Activated T-cell treated with anti-CD3 and anti-CD28 coated beads, Interleukin-2, amount 50 U/mL, for 24 hours (primary cell): Measurements from ENCODE around the gene SSBP2.
"Not testable (repeated sequence)": the region's sequence is repeated elsewhere in the genome, so short reads cannot be mapped to it uniquely, and the experiment has no call there.

ENCODE experiments used
- DNase-seq: peaks from one replicate; pipeline ENCODE4 v3.0.0-alpha.2; 2020
- H3K27ac Mint-ChIP-seq: 2 replicates; pipeline ENCODE4 v1.8.0; 2020; ENCODE audit warnings: mild to moderate bottlenecking, mixed read lengths
- H3K27me3 Mint-ChIP-seq: 2 replicates; pipeline ENCODE4 v1.8.0; 2020; ENCODE audit warnings: mixed read lengths
- H3K36me3 Mint-ChIP-seq: 2 replicates; pipeline ENCODE4 v1.8.0; 2020; ENCODE audit warnings: low read depth, mixed read lengths
- H3K4me1 Mint-ChIP-seq: 2 replicates; pipeline ENCODE4 v1.8.0; 2020; ENCODE audit warnings: low read depth, mixed read lengths
- H3K4me3 Mint-ChIP-seq: 2 replicates; pipeline ENCODE4 v1.8.0; 2020; ENCODE audit warnings: mild to moderate bottlenecking, moderate library complexity, mixed read lengths
- H3K9me3 Mint-ChIP-seq: 2 replicates; pipeline ENCODE4 v1.8.0; 2020; ENCODE audit warnings: mixed read lengths

Gene SSBP2

GRCh38 chr5:81513982-81514381 lies 236.9 kb downstream of the SSBP2 start:
- no peak overlapping the region for H3K27ac Mint-ChIP-seq
- H3K9me3 Mint-ChIP-seq: no peaks in the 10 kb centered on the region

GRCh38 chr5:81513473-81513872 lies 237.4 kb downstream of the SSBP2 start:
- Mint-ChIP-seq H3K9me3 (no peaks in the 10 kb centered on the region), H3K27ac (no peak overlapping the region), H3K4me1 (peaks cover 3% of the 10 kb centered on the region), H3K4me3 (no peak overlapping the region), H3K36me3 (no peaks in the 10 kb centered on the region), H3K27me3 (no peaks in the 10 kb centered on the region)
- DNase-seq: no peak

More at GRCh38 chr5:81513982-81514381, 236.9 kb downstream of the SSBP2 start:
- no peaks in the 10 kb centered on the region for H3K36me3 Mint-ChIP-seq
- no peak overlapping the region for H3K4me3 Mint-ChIP-seq
- H3K4me1 Mint-ChIP-seq: peaks cover 3% of the 10 kb centered on the region
- DNase-seq: no peak
- H3K27me3 Mint-ChIP-seq: no peaks in the 10 kb centered on the region

DNA sequence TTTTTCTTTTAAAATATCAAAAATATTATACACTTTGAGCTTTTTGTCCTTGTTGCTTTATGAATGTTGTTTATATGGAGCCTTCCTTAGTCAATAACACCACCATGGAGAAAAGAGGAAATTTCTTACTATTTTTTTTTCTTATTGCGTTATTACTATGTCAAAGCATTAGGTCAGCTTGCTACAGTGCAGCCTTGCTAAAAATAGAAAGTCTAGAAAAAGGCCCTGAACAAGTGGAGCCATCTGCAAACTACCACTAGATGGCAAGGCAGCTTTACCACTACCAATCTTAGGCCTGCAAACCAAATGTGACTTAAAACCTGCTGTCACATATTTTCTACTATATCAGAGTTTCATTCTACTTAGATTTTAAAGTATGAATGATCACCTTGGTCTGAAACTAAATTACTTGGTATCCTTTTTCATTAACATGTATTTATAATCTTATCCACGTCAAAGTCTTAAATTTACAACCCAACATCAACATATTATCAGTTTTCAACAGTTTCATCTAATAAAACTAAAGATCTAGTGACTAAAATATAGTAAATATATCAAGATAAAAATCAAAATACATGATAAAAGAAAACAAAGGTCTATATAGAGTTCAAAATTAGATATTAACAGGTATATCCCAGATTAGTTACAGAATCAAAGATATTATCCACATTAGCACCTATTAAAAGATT lies 243.9 kb downstream of the SSBP2 start:
- Mint-ChIP-seq H3K9me3 (no peaks in the 10 kb centered on the region), H3K27ac (no peak overlapping the region), H3K36me3 (peaks cover 5% of the 10 kb centered on the region), H3K4me1 (peaks cover 1% of the 10 kb centered on the region), H3K27me3 (no peaks in the 10 kb centered on the region), H3K4me3 (no peak overlapping the region)
- DNase-seq: no peak

DNA sequence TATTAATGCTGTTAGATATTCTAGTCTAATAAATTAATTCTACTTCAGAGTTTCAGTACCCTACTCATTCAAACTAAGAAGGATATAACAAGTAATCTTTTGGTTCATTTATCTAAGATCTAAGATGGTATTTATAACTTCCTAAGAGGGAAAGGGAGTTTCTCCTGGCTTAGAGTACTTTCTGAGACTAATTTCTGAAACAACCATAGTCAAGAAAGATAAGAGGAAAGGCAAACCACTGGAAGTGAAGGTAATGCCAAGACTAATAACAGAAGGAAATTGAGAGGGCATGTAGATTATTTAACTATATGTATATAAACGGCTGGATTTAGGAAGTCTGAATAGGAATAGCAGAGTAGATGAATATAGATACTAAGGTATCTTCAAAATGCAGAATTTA lies 244.5 kb downstream of the SSBP2 start:
- H3K4me1 Mint-ChIP-seq: peaks cover 1% of the 10 kb centered on the region
- no peaks in the 10 kb centered on the region for H3K9me3 Mint-ChIP-seq
- H3K36me3 Mint-ChIP-seq: peaks cover 5% of the 10 kb centered on the region
- H3K27ac Mint-ChIP-seq: no peak overlapping the region
- H3K27me3 Mint-ChIP-seq: no peaks in the 10 kb centered on the region
- no peak overlapping the region for H3K4me3 Mint-ChIP-seq
- DNase-seq: no peak

DNA sequence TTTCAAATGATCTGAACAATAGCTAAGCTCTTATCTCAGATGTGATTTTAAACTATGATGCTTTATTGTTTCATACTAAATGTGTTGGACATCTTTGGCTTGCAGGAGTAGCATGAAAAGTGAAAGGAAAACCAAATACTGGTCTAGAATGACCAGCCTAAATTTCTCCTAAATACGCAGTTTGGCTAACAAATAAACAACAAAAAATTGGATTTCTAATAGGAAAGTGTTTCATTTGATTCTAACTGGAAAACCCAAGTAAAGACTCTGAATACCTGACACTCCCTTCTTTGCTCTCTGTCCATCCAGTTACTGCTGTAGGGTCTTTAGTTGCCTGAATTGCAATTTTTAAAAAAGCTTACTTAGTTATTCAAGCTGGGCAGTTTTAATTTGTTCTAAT lies 245.2 kb downstream of the SSBP2 start:
- no peaks in the 10 kb centered on the region for H3K9me3 Mint-ChIP-seq
- H3K36me3 Mint-ChIP-seq: peaks cover 5% of the 10 kb centered on the region
- no peaks in the 10 kb centered on the region for H3K27me3 Mint-ChIP-seq
- DNase-seq: no peak
- no peak overlapping the region for H3K27ac Mint-ChIP-seq
- H3K4me1 Mint-ChIP-seq: peaks cover 1% of the 10 kb centered on the region
- H3K4me3 Mint-ChIP-seq: no peak overlapping the region

- H3K36me3 Mint-ChIP-seq, H3K27me3 Mint-ChIP-seq, H3K9me3 Mint-ChIP-seq, H3K27ac Mint-ChIP-seq, DNase-seq, H3K4me3 Mint-ChIP-seq, H3K4me1 Mint-ChIP-seq: not testable (repeated sequence)
Measured at GRCh38 chr5:81503602-81504001, 247.3 kb downstream of the SSBP2 start.

- Mint-ChIP-seq H3K27me3 (no peaks in the 10 kb centered on the region), H3K27ac (no peak overlapping the region), H3K4me3 (no peak overlapping the region), H3K9me3 (no peaks in the 10 kb centered on the region), H3K4me1 (no peaks in the 10 kb centered on the region), H3K36me3 (peaks cover 2% of the 10 kb centered on the region)
- DNase-seq: no peak
Measured at GRCh38 chr5:81495286-81495685, 255.6 kb downstream of the SSBP2 start.

- Mint-ChIP-seq H3K4me1 (no peaks in the 10 kb centered on the region), H3K27ac (no peak overlapping the region), H3K4me3 (no peak overlapping the region), H3K36me3 (peaks cover 4% of the 10 kb centered on the region), H3K9me3 (no peaks in the 10 kb centered on the region), H3K27me3 (no peaks in the 10 kb centered on the region)
- DNase-seq: no peak
Measured at GRCh38 chr5:81488862-81489261, 262.0 kb downstream of the SSBP2 start.

- Mint-ChIP-seq H3K9me3 (no peaks in the 10 kb centered on the region), H3K4me3 (no peak overlapping the region), H3K27me3 (no peaks in the 10 kb centered on the region), H3K27ac (no peak overlapping the region), H3K4me1 (no peaks in the 10 kb centered on the region), H3K36me3 (peaks cover 4% of the 10 kb centered on the region)
- no peak for DNase-seq
Measured at GRCh38 chr5:81486711-81487110, 264.2 kb downstream of the SSBP2 start.

DNA sequence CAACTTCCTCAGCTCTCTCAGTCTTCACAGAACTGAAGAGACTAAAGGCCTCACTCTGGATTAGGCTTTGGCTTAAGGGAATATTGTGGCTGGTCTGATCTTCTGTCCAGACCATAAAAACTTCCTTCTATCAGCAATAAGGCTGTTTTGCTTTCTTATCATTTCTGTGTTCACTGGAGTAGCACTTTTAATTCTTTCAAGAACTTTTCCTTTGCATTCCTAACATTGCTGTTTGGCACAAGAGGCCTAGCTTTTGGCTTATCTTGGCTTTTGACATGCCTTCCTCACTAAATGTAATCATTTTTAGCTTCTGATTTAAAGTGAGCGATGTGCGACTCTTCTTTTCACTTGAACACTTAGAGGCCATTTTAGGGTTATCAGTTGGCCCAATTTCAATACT lies 268.3 kb downstream of the SSBP2 start:
- Mint-ChIP-seq H3K9me3 (no peaks in the 10 kb centered on the region), H3K4me3 (no peak overlapping the region), H3K36me3 (peaks cover 3% of the 10 kb centered on the region), H3K27me3 (no peaks in the 10 kb centered on the region), H3K27ac (no peak overlapping the region), H3K4me1 (no peaks in the 10 kb centered on the region)
- DNase-seq: no peak

GRCh38 chr5:81473395-81473794 lies 277.5 kb downstream of the SSBP2 start:
- not testable (repeated sequence) for H3K4me3 Mint-ChIP-seq, H3K27ac Mint-ChIP-seq, H3K9me3 Mint-ChIP-seq, H3K27me3 Mint-ChIP-seq, DNase-seq, H3K4me1 Mint-ChIP-seq
- peaks cover 14% of the 10 kb centered on the region for H3K36me3 Mint-ChIP-seq

DNA sequence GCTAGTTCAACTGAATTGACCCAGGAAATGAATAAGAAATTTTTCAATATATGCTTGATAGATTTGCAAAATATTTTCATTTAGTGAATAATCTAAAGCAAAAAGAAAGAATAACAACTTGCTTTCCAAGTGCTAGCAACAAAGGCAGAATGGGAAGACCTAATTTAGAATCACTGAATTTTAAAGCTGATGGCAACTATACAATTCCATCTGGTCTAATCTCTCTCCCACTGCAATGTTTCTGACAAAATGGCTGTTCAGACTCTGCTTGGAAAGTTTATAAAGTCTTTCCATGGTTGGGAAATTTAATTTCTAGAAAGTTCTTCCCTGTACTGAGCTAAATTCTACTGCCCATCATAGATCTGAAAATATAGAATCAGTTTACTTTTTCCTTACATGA lies 281.2 kb downstream of the SSBP2 start:
- DNase-seq: no peak
- H3K27ac Mint-ChIP-seq: no peak overlapping the region
- no peak overlapping the region for H3K4me3 Mint-ChIP-seq
- peaks cover 20% of the 10 kb centered on the region for H3K36me3 Mint-ChIP-seq
- H3K4me1 Mint-ChIP-seq: no peaks in the 10 kb centered on the region
- no peaks in the 10 kb centered on the region for H3K27me3 Mint-ChIP-seq
- H3K9me3 Mint-ChIP-seq: no peaks in the 10 kb centered on the region

- H3K9me3 Mint-ChIP-seq: no peaks in the 10 kb centered on the region
- H3K27me3 Mint-ChIP-seq: no peaks in the 10 kb centered on the region
- H3K36me3 Mint-ChIP-seq: peaks cover 10% of the 10 kb centered on the region
- no peak for DNase-seq
- no peaks in the 10 kb centered on the region for H3K4me1 Mint-ChIP-seq
- H3K27ac Mint-ChIP-seq: no peak overlapping the region
- no peak overlapping the region for H3K4me3 Mint-ChIP-seq
Measured at GRCh38 chr5:81450940-81451339, 300.0 kb downstream of the SSBP2 start.

DNA sequence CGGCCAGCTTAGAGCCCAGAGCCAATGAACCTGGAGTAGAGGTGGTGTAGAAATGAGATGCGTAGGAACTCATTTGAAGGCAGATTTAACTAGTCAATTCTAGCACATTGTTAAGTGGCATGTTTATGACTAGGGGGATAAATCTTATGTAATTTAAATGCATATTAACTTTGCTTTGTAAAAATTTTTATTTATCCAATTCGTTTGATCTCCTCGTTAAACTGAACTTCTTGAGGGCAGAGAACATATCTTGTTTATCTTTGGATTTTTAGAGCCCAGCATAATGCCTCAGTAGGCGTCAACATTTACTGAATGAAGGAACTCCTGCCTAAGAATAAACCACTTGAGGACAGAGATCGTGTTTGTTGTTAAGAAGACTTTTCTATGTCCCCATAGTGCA lies 315.9 kb downstream of the SSBP2 start:
- Mint-ChIP-seq H3K9me3 (no peaks in the 10 kb centered on the region), H3K27me3 (no peaks in the 10 kb centered on the region), H3K4me1 (no peaks in the 10 kb centered on the region), H3K27ac (no peak overlapping the region), H3K36me3 (no peaks in the 10 kb centered on the region), H3K4me3 (no peak overlapping the region)
- DNase-seq: no peak

DNA sequence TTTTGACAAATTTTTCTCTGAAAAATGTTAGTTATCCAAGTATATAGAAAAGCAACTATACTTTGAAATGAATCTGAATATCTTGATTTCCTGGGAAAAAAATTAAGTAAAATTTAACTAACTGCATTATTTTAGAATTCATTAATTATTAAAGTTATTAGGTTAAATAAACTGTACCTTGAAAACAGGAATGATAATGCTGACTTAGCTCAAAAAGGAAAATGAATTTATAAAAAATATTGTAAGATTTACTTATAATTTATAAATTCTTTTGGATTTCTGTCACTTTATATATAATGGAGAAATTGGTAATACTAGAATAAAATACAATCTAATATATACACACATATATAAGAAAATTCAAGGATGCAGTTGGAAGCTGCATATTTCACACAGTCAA lies 320.9 kb downstream of the SSBP2 start:
- Mint-ChIP-seq H3K36me3 (no peaks in the 10 kb centered on the region), H3K4me3 (no peak overlapping the region)

DNA sequence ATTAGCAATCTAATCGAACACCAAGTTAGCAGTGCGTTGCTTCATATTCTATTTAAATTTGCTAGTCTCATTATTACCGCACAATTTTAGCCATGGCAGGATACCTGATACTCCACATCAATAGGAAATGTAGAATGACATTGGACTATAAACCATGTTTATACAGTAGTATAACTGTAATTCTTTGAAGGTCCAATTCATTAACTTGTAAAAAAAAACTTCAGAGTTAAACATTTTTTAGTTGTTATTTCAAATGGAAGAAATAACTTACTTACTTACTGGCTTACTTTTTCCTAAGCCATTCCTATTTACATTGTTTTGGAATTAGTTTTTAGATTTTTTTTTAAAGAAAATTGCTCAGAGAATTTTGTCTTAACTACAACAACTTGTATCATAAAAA lies 321.5 kb downstream of the SSBP2 start:
- Mint-ChIP-seq H3K36me3 (no peaks in the 10 kb centered on the region), H3K27ac (no peak overlapping the region), H3K9me3 (no peaks in the 10 kb centered on the region), H3K27me3 (no peaks in the 10 kb centered on the region), H3K4me1 (peaks cover 17% of the 10 kb centered on the region), H3K4me3 (no peak overlapping the region)
- DNase-seq: no peak

More for the DNA sequence above, 320.9 kb downstream of the SSBP2 start:
- Mint-ChIP-seq H3K4me1 (peaks cover 17% of the 10 kb centered on the region), H3K9me3 (no peaks in the 10 kb centered on the region), H3K27me3 (no peaks in the 10 kb centered on the region), H3K27ac (no peak overlapping the region)
- no peak for DNase-seq
